Left forelimb (tissue), 1 donor: ENCODE measurements around the gene RBPJ.
"Not testable (repeated sequence)": the region's sequence is repeated elsewhere in the genome, so short reads cannot be mapped to it uniquely, and the experiment has no call there.

Experiments
- DNase-seq: peaks from one replicate; pipeline ENCODE4 v3.0.0-alpha.2; 2018; ENCODE audit warnings: low spot score

Gene RBPJ

DNA sequence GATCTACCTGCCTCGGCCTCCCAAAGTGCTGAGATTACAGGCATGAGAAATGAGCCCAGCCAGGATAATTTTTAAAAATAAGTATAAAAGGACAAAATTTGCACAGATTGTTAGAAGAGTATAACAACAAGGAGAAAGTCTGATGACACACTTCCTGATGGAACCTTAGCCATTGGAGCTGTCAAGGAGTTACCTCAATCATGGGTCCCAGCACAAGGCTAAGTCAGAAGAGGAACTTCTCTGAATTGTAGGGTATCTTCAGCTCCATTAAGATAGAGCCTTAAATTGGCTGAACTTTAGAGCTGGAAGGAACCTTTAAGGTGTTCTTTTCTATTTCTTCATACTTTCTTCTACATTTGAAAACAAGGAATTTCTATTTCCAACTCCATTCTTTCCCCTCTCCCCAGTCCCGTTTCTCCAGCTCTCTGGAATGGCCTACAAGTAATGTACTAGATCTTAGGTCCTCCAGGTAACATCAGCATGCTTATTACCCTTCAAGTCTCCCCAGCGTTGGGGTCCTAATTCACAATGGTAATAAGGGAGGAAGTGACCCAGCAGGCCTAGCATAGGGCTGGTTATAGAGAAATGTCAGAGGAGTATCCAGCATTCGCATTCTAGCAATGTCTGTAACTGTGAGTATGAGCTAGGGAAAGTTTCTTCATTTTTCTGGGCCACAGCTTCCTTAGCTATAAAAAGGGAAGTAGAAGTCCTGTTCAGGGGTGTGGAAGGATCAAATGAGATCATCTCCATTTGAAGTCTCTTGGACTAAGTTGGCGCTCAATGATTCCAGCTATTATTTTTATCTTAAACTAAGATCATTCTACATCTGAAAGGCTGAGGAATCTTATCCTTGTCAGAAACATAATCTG lies 18.5 kb upstream of the RBPJ start:
- no peak for DNase-seq

DNA sequence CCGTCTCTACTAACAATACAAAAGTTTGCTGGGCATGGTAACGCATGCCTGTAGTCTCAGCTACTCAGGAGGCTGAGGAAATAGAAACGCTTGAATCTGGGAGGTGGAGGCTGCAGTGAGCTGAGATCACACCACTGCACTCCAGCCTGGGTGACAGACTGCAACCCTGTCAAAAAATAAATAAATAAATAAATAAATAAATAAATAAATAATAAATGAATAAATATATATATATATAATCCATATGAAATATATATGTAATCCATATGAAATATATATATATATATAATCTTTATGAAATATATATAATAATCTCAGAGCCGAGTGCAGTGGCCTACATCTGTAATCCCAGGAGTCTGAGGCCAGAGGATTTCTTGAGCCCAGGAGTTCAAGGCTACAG lies 17.8 kb upstream of the RBPJ start:
- DNase-seq = no peak

DNA sequence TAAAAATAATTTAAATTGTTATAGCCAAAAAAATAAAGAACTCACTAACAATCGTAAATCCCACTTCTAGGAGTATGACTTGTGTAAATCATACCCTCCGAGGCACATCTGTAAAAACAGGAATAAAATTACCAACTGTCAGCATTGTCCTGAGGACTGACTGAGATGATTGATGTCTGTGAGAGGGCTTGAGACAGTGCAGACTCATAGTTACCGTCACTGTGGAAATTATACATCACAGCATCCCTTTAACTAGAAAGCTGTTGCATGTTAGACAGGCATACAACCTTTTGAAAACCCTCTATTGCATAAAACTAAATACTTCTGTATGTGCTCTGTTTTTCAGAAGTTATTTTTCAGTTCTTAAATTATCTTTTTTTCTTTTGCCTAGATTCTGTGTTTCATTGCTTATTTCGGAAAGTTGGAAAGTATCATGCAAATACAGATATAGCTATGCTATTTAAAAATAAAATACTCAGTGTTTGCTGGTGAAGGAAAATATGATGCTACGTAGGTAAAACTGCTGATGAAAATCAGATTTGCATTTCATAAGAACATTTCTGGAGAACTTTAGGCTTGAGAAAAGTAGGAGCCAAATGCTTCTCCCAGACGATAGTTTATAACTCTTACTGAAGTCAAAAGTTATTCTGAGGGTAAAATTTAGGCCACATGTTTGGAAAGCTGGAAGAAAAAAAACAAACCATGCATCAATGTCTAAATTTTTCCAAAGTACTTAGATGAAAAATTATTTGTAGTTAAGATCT lies 13.6 kb upstream of the RBPJ start:
- DNase-seq = no peak

DNA sequence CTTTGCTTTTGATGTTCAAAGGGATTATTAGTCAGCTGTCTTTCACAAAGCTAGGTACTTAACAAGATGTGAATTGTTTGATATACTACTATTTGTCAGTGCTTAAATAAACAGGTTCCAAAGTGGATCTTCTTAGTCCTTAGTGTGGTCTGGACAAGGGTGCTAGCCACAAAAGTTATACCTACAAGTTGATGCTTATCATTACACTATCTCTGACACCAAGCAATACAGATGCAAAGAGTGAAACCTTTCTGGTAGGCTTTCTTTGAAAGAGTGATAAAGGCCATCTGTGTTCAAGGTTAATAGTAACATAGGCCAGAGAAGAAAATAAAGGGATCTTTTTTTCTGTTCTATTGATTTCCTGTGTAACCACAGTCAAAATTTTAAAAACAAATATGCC lies 12.2 kb upstream of the RBPJ start:
- DNase-seq = no peak

DNA sequence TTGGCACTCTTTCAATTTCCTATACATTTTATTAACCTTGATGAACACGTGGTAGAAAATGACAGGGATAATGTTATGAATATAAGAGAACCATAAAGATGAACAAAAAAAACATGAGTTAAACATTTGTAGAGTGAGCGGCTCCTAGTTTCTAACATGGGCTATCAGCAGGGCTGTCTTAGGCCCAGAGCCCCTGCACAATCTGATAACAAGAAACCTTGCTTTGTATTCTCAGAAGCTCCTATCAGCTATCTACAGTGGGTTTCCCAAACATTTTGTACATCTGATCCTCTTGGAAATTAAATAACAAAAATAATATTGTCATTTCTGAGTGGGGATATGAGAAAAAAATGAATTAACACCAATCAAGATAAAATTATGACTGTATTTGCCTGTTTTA lies 10.6 kb upstream of the RBPJ start:
- no peak for DNase-seq

DNA sequence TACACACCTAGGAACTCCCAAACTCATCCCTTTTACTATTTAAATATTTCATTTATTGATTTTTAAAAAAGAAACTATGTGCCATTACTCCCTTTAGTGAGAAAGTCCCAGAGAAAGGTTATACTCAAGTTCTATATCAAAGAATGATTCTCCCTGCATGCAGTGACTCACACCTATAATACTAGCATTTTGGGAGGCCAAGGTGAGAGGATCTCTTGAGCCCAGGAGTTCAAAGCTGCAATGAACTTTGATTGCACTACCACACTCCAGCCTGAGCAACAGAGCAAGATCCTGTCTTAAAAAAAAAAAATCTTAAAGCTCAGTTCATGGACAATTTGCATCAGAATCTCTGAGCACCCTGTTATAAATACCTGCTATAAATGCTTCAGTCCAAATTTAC lies 9.2 kb upstream of the RBPJ start:
- DNase-seq = no peak

DNA sequence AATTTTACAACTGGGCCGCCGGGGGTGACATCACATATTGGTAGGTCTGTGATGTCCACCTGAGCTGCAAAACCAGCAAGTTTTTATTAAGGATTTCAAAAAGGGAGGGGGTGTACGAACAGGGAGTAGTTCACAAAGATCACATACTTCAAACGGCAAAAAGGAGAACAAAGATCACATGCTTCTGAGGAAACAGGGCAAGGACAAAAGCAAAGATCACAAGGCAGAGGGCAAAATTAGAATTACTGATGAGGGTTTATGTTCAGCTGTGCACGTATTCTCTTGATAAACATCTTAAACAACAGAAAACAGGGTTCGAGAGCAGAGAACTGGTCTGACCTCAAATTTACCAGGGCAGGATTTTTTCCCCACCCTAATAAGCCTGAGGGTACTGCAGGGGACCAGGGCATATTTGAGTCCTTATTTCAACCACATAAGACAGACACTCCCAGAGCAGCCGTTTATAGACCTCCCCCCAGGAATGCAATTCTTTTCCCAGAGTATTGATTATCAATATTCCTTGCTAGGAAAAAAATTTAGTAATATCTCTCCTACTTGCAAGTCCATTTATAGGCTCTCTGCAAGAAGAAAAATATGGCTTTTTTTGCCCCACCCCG lies 5.4 kb upstream of the RBPJ start:
- DNase-seq = not testable (repeated sequence)

DNA sequence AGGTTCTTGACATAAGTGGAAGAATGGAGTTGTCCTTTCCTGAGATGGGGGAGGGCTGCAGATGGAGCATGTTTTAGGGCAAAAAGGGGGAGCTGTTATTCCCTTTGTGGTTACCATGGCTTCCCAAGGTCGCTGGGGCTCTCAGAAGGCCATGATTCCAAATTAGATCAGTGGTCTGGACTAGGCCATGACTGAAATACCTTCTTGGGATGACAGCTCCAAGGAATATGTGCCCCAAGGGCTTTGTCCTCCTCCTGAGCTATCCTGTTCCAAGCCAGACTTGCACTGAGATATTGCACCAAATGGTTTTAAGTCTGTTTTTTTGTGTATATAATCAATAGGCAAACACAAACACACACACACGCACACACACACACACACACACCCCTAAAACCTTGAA lies 3.0 kb upstream of the RBPJ start:
- DNase-seq = no peak

DNA sequence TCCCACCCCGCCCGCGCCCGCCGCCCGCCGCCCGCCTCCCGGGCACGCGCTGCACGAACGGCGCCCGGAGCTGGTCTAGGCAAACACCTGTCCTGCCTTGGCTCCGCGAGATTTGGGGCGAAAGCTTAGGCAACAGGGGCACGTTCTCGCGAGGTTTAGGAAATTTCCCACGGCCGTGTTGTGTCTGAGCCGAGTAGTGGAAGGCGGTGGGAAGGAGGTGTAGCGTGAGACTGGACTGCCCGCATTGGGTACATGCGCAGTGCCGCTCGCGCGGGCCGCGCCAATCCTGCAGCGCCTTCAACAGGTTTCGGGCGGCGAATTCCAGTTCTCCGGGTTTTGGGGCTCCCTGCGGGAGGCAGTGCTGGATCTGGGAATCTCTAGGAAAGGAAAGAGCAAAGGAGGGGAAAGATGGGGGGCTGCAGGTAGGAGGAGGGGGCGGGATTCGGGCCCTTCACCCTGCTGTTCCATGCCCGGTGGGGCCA lies 1.3 kb upstream of the RBPJ start:
- peak; percentile 98 for DNase-seq

DNA sequence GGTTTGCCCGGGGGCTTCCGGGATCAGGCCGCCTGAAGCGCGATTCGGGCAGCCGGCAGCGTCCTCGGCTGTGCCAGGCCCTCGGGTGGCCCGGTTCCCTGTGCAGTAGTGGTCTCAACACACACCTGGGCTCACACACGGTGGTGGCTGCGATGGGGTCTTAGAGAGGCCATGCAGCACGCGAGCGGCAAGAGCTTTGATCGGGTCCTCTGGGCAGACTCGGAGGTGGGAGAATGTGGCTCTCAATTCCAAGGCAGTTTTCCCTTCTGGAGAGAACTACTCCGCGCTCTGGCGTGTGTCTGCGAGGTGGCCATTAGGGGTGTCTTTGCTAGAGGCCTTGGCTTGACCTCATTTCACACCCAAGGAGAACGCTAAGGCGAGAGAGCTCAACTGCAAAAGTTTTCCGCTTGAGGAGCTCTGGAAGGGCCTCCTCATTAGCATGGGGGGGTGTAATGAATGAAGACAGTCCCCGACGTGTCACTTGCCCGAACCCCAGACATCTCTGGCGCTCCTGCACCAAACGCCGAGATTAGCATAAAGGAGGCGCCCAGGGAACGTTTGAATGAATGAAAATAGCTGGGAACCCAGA lies 771 bp upstream of the RBPJ start:
- no peak for DNase-seq

DNA sequence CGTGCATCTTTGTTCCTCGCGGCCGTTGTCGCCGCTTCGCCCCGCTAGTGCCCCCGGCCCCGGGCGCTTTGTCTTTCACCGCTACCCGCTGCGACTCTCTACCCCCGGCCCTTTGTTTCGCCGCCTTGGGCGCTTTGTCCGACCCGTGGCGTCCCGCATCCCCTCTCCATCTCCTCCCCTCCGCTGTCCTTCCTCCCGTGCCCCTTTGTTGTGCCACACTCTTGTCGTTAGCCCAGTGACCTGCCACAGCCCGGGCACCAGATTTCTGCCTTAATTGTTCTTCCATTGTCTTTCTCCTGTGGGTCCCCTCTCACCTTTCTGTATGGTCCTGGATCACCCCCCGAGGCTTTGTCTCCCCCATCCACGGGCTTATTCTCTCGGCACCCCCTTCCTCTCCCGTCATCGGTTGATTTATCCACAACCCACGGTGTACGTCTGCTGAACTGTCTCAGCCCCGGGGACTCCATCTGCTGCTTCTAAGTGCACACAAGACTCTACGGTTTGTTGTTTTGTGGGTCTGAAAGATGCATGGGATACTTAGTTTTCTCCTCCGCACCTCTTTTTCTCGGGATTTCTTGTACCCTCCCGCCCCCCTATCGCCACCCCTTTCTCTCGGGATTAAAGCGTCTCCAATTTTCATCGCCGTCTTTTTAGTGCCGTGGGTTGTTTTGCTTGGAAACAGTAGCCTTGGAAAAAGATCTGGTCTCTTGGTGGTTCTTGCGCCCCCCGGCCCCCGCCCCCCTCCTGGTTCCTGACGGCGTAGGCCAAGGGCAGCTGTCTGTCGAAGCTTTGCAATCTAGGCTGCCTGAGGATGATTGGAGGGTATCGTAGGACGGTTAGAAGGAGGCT lies 783 bp downstream of the RBPJ start:
- DNase-seq = peak; percentile 76

DNA sequence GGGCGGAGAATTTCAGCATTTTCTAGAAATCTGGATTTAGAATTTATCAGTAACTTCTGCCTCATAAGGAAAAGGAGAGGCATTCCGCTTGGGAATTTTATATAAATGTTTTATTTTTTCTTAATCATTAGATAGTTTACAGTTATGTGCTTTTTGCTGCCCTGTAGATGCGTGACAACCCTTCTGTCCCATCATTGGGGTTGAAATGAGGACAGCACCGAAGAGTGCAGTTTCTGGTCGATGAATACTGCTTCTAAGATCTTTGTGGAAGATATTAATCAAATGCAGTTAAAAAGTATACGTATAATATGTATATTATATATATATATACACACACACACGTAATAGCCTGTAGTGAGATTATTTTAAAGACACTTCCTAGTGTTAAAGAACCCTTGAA lies 1.5 kb downstream of the RBPJ start:
- no peak for DNase-seq

DNA sequence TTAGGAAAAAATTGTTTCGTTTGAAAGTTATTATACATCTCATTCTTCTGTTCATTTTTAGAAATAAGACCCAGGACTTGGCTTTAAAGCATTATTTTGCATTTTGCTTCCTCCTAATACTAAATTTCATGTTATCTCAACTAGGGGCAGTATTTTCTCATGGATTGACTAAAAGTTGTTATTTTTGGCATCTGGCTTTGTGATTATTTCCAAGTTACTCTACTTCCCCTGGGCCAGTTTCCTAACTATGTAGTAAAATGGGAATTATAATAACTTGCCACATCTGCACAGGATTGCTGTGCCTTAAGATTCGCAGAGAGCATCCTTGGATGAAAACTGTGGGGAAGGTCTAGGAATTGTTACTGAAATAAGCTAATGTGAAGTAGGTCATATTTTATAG lies 3.0 kb downstream of the RBPJ start:
- DNase-seq = no peak

DNA sequence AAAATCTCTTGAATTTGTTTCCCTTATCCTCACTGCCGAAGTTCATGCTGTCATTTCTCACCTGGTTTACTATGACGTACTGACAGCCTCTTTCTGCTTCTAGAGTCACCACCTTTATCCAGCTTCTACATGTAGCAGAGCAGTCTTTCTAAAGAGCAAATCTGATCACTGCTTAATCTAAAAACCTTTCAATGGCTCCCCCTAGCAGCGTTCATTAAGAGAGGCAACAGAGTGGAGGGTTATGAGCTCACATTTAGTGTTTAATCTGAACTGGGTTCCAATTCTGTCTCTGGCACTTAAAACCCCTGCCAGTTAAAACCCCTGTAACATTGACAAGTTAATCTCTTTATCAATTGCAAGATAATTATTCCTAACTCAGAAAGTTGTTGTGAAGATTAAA lies 4.4 kb downstream of the RBPJ start:
- DNase-seq = no peak

DNA sequence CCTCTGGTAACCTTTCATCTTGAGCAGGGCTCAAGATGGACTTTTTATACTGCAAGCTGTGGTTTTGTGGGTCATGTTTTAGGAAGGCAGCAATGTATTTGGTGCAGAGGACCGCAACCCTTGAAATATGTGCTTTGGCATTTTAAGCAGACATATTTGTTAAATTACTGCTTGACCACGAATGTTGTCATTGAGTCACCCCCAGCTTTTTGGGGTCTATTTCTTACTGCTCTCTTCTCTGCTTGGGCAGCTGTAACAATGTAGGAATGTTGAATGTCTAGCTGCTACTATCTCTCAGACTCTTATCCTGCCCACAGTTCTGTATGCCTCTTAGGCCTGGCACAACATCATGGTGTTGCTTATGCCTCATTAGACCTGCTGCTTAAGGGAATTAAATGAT lies 6.0 kb downstream of the RBPJ start:
- no peak for DNase-seq

DNA sequence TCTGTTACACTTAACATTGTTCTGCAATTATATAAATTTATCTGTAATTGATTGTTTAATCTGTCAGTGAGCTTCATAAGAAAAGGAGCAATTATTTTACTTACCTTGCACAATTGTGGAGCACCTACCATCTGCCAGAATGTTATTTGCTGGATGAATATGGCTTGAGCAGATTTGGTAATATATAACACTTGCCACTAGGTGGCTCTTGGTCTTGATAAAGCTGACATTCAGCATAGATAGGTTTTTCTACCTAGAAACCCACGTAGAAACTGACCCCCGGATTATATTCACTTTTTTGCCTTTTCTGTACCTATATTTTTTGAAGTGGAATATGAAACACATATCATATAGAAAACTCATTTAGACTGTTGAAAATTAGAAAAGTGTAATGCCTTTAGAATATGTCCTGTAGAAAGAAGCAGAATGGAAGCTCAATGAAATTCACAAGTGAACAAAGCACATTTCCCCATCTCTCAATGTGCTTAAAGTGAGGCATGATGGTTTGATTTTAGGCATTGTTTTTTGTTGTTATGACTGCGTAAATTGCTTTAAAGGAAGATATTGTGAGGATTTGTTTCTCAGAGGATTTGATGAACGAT lies 9.5 kb downstream of the RBPJ start:
- no peak for DNase-seq

DNA sequence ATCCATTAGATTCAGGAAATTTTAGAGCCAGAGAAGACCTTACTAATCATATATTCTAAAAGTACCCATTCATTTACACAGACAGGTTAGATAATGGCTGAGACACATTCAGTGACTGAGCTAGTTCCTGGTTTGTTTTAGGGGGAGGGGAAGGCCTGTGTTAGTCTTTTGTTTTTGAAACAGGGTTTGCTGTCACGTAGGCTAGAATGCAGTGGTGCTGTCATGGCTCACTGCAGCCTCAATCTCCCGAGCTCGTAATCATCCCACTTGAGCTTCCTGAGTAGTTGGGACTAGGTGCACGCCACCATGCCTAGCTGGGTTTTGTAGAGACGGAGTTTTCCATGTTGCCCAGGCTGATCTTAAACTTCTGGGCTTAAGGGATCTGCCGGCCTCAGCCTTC lies 10.1 kb downstream of the RBPJ start:
- no peak for DNase-seq

DNA sequence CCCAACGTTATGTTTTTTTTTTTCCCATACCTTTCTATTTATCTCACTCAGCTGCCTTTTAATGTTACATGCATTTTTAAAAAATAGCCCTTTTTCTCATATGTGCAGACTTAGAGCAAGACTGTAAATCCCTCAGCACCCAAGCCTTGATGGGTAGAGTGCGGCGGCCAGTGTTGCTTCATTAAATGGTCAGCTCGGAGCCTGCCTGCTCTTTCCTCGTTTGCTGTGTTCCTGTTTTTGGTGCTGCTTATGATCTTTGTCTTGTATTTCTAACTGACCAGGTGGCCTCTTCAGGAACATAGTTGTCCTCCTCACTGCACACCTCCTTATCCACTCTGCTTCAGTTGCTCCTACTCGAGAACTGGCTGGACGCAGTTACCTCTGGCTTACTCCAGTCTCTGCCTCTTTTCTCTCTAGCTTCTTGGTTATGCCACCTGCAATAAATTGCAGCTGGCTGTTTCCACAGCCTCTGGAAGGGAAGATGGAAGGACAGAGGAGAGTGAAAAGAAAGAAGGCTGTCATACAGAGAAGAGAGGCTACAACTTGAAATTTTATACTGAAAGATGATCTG lies 10.7 kb downstream of the RBPJ start:
- DNase-seq = no peak

DNA sequence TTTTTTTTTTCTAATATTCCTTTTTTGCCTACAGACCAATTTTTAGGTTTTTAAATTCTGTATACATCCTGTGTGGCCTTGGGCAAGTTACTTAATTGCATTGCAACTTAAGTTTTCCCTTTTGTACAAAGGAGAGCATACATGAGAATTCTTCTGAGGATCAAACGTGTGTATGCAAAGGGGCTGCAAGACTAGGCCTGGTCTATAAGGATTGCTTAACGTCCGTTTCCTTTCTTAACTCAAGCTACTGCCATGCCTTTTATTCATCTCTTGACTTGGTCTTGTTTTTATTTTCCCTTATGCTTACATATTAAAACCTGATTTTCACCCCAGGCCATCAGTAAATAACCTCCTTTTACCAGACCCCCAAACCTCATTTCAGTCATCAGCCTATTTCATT lies 13.6 kb downstream of the RBPJ start:
- DNase-seq = no peak

DNA sequence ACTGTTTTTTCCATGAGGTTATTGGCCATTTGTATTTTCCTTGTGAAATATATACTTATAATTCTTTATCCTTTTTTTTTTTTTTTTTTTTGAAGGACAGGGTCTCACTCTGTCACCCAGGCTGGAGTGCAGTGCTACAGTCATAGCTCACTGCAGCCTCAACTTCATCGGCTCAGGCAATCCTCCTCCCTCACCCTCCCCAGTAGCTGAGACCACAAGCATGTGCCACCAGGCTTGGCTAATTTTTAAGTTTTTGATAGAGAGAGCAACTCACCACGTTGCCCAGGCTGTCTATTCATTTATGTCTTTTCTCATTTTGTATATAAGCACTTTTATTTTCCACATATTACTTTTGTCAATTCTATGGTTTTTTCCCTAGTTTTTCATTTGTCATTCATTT lies 16.8 kb downstream of the RBPJ start:
- DNase-seq = no peak
